H4 (cell line): ENCODE results near the gene ABCA4. TPM values are rescaled to one million over a fixed set of nuclear protein-coding genes. Genes with fewer than 3 reads are reported as not detected.
A peak's percentile ranks its signal among the peaks of the same experiment; 100 is the strongest.

Experiments used
- DNase-seq: peaks from one replicate; pipeline ENCODE4 v3.0.0-alpha.2; 2015; ENCODE audit warnings: low spot score
- total RNA-seq: library from RNA; depleted of rRNA; stranded (reverse); fragments of >200 nt; shearing (Covaris generic); gene quantifications from 2 replicates; pipeline ENCODE4 v1.2.3, GENCODE V29; 2014

ABCA4 gene
- total RNA-seq, 1 experiment from 2014 or later = 1.1 TPM

DNA sequence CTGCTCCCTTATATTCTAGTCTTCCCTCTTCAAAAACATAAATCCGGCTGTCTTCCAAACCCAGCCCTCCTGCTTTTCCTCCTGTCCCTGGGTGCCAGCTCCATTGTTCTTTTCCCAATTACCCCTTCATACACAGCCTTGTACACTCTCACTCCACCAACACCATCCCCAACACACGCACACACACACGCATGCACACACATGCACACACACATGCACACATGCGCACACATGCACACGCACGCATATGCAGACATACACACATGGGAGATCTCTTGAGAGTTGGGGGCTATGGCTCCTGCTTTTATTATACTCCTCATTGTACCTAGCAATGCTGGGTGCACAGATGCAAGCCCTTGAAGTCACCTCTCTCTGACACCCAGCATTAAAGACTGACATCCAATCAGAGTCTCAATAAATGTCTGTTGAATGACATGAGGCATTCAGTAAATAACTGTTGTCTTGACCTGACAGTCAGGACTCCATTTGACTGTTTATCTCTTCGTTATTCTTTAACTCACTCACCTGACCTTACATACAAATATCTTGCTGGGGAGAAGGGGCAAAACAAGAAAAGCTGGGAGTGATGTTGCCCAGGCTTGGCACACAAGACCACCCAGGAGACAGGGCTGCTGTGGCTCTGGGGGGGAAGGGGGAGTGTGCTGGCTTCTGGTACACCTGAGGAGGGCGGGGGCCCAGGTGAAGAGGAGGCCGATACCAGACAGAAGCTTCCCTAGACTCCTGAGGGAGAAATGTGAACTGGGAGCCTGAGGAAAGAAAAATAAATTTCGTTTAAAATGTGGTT lies 16.0 kb downstream of the ABCA4 start:
- DNase-seq = no peak

DNA sequence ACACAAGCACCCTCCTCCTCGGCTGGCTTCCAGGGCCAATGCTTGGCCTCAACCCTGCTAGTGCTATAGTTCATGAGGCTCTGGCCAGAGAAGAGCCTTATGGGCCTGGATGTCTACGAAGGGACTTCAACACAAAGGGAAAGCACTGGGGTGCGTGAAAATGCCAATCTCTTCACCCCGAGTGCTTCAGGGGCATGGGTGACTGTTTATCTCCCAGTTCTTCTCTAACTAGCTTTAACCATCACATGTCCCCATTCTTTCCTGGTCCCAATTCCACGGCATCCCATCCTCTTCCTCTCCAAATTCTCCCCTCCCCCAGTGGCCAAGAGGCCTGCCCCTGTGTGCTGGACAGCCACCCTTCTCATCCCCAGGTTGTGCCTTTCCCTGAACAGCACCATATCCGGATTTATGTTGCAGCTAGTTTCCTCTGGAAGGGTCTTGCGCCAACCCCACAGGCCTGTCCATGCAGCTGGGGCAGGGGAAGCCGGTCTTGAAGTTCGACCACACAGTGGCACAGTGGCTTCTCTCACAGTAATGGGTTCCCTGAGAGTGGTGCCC lies 16.7 kb downstream of the ABCA4 start:
- no peak for DNase-seq

DNA sequence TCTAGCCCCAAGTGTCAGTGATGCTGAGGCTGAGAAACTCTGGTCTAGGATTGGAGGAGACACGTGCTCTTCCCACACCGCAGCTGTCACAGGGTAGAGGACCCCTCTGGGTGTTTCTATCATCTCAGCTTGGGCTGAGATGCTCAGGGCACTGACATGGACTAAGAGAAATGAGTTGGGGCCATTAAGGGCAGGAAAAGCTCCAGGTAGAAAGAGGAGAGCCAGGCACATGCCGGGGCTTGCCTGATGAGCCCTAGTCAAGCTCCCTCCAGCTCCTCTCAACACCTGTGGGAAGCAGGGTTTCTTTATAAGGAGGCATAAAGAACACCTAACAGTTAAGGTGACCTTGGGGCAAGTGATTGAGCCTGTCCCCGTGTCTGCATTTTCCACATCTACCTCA lies 17.3 kb downstream of the ABCA4 start:
- no peak for DNase-seq

DNA sequence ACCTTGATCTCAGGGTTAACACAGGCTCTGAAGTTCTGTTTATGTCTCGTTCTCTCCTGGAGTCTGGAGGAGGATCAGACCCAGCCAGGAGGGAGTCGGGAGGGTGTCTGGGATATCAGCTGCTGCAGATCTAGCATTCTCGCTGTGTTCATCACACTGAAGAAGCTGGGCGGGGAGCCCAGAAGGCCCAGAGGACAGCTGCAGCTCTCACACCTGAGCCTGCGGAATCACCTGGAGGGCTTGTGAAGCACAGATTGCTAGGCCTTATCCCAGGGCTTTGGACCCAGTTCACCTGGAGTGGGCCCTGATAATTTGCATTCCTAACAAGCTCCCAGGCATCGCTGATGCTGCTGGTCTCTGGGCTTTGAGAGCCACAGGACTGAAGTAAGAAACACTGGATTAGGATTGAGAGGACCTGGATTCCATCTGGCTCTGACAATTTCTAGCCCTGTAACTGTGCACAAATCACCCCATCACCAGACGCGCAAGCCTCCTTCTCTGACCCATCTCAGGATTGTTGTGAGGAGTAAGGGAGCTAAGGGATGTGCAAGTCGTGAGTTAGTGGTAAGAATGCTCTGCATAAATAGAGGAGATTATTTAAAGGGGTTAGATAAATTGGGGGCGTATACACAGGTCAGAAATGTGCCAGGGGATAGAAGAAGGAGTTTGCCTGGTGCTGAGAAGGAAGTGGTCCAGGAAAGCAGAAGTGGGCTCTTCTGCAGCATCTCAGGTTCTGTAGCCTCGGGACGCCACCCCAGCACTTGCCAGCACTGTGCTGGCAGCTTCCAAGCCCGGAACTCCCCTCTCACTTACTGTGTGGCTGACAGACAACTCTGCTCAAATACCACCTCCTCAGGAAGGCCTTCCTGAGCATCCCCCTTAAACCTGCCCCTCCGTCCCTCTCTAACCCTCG lies 19.1 kb downstream of the ABCA4 start:
- DNase-seq = no peak

DNA sequence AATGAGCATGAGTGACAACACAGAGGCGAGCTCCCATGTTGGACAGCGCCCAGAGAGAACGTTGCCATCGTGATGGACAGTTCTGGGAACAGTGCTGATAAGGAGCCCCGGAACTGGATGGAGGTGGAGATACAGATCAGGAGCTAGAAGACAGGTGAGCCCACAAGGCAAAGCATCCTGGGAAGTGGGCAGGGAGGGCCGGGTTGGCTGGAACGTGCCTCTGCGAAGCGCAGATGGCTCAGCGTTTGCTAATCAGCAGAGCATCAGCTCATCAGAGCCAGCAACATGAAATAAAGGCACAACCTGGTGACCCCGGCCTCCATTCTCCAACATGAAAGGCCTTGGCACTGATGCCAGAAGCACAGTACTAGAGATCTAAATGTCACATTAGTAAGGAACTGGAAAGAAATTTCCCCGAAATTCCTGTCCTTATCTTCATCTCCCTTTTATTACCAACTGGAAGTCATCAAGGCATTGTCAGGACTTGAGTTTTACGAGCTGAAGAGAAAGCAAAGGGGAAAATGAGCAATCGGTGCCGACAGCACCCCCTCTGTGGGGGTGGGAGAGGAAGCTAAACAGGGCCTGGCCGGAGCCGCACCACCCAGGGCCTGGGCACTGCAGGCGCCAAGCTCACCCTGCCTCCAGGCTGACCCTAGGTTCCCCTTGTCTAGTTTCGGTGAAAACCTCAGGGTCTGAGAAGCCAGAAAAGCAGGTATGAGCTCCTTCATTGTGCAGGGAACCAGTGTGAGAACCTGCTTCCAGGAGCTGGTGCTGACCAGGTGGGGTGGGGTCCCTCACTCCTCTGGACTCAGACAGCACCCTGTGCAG lies 19.9 kb downstream of the ABCA4 start:
- DNase-seq = no peak

DNA sequence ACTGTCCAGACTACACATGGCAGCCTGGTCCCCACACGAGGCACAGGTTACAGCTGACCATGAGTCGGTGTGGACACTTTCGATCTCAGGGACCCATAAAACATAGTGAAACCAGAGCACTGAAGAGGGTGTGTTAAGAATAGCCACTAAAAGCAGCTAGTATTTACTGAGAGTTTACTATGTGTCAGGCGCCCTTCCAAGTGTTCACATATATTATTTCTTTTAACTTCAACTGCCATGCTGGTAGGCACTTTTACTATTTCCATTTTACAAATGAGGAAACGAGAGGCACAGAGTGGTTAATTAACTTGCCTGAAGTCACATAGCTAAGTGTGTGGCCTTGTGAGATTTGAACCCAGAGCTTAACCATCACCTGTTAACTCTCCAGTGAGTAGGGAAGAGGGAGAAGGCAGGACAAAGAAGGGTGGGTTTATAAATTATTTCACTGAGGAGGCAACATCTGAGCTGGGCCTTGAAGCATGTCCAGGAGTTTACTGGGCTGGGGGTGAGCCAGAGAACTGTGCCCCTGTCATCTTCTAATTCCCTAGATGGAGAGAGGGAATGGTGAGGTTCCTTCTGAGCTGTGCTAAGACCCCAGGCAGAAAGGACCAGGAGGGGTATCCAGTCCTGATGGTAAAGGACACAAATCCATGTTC lies 20.7 kb downstream of the ABCA4 start:
- no peak for DNase-seq

DNA sequence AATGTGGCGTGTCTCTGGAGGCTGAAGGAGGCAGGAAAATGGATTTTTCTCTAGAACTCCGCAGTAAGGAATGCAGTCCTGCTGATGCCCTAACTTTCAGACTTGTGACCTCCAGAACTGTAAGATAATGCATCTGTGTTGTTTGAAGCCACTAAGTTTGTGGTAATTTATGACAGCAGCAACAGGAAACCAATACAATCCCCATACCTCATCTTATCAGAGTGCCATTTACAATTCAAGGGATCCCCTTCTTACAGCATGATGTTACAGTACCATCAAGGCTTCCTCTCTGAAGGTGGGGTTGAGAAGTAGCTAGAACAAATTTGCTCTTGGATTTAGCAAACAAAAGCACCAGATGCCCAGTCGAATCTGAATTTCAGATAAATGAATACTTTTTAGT lies 21.6 kb downstream of the ABCA4 start:
- DNase-seq = no peak

DNA sequence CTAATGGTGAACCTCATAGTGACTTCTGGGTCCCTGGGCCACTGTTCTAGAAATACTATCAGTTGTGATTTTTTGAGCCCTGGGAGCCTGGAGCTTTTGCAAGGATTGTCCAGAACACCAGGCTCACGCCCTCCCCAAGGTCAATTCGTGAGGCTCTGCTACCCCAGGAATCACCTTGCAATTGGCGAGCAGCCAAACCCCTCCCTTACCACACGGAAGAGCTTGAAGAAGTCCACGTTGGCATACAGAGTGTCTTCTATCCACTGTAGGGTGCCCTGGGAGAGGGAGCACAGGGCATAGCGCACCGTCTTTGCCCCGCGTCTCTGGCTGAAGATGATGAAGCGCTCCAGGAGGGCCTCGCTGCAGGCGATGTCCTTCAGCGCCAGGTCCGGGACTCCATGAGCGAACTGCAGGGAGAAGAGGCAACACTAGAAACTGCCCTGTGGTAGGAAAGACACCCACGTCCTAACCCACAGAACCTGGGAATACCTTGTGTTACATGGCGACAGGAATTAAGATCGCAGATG lies 22.3 kb downstream of the ABCA4 start:
- no peak for DNase-seq

DNA sequence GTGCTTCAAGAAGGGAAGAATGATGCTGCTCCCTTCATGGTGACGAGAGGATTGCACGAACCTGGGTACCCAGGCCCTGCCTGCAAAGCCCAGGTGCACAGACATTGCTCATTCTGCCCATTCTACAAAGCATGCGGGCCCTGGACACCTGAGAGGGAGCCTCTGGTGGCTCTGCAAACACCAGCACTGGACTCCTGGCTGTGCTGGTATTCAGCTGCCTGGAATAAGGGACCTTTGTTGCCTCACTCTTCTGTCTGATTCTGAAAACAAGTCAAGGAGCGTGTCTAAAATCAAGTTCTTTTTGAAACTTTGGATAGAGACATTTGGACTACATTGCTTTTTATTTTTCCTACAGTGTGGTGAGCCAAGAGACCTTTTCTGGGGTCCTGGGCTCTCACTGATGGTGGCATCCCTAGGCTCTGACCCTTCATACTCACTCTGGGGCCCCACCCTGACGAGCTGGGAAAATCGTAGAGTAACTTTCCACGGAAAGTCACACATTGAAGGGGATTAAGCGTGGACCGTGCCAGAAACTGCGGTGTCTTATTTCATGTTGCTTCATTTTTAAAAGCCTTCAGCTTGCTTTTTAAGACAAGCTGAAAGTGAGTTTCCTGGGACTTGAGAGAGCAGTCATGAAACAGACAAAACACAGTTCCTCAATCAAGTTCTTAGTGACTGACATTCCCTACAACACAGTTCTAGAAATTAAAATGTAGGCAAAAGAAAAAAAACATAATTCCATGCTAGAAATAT lies 24.0 kb downstream of the ABCA4 start:
- DNase-seq = no peak

DNA sequence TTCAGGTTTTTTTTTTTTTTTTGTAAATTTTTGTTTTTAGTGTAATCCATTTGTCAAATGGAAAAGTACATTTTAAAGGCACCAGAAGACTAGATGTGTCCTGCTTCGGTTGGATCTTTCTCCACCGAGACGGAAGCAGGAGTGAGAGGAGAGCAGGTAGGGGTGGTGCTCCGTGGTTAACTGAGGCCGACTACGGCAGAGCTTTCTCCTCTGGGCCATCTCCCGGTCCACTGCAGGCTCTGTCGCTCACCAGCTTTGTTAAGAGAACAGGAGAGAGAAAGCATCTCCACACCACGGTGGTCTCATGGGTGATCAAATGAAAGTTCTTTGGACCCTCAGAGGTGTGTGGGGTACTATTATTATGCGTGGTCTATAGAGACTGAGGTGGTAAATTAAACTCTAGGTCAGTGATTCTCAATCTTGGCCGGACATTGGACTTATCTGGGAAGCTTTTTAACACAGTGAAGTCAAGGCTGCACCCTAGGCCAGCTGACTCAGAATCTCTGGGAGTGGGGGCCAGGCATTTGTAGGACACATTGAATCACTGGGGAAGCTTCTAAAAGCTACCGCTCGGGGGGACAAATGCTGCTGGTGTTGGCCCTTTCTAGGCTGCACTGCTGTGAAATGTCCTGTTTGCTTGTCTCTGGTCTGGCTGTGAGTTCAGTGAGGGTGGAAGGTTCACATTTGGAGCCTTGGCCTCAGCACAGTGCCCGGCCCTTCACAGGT lies 25.0 kb downstream of the ABCA4 start:
- no peak for DNase-seq

DNA sequence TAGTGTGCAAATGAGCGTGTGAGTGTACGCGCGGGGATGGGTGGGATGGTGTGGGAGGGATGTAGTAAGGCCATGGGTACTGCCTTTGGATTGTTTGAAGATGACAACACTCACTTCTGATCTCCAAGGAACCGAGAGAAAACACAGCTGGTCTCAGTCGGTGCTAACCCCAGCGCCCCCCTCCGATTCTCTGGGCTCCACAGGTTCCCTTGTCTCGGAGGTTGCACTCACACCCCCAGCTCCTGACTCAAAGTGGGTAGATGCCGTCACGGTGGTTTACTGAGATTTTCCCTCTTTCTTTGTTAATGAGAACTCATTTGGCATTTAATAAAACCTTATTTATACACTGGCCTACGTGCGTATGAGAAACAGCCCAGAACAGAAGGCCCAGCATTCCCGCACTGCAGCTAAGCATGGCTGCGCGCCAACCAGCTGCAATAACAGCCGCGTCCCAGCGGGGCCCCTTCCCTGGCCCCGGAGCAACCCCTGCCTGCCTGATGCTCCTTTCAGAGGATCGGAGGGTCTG lies 25.8 kb downstream of the ABCA4 start:
- DNase-seq = no peak

DNA sequence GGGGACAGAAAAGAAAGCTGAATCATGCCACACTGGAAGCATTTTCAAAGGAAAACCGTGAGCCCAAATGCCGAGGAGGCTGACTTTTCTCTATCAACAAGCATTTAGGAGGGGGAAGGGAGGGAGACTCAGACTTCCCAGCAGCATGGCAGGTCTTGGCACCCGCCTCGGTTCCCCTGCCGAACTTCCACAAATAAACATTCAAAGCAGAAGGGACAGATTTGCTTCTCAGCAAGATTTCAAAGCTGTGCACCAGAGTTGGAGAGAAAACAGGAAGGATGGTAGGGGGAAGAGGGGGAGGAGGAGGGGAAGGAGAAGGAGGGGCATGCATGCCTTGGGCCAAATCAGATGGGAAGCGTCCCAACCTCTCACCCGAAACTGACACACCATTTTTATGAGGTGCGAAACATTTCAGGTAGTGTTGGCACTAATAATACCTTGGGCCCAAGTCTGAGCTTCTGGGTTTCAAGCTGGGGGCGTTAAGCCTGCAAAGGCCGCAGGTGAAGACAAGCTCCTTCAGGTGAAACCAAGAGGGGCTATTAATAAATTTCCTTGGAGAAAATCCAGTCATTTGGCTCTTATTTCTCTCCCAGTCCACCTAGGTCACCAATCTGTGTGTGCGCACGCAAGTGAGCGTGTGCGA lies 26.4 kb downstream of the ABCA4 start:
- DNase-seq = peak; percentile 58

DNA sequence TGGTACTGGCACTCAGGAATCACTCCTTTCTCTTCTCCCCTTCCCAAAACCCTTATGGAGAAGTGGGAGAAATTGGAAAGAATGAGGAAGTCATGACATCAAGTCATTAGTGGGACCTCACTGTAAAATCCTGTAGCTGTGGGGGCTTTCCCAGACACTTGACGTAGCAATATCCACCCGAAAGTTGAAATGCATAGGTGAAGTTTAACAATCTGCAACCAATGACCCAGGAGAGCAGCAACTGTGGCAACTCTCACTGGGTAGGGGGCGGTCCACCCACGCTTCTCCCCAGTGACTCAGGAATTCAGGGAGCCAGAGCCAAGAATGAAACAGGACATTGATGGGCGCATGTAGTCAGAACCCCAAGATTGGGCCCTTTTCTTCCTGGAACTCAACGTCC lies 27.0 kb downstream of the ABCA4 start:
- peak; percentile 16 for DNase-seq

DNA sequence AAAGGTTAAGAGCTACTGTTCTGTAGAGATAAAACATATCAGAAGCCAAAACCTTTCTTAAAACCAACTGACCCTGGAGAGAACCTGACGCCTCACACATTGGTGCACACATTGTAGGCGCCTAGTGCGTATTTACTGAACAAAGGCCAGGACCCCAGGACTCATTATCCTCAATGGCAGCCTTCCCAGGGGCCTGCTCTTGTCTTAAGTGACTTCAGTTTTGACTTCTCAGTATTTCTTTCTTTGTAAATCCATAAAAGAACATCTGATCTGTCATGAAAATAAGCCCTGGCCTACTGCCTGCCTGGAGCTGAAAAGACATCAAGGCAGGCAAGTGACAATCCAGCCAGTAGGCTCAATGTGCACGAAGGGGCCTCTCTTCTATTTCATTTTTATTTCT lies 27.6 kb downstream of the ABCA4 start:
- DNase-seq = no peak

DNA sequence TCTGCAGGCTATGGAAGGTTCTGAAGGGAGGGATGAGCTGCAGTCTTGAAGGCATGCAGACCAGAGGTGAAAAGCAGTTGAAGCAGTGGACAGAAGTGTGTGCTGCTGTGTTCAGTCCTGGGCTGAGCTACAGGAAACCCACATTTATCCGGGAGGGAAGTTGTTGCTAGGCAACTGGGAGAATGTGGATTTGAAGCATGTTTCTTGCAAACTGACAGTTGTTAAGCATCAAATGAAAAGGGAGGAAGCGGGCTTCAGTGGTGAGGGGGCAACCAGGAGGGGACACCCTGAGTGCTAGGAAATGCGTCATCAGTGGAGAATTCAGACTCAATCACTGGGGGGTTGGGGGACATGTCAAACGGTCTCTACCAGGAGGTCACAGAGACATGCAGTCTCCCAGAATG lies 28.7 kb downstream of the ABCA4 start:
- no peak for DNase-seq

DNA sequence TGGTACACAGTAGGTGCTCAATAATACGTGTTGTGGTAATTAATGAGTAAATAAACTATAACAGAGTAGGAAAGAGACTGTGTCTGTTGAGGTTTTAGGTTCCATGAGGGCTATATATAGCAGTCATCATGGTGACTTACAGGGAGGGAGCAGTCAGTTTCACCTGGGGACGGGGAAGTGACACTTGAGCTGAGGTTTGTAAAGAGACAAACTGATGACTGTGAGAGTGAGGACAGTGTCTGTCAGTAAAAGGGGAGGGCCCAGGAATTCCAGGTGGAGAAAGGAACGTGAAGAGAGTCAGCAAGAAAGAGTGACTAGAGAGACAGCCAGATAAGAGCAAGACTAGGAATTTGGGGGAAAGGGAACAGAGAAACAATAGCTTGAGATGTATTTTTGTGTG lies 30.2 kb downstream of the ABCA4 start:
- no peak for DNase-seq

DNA sequence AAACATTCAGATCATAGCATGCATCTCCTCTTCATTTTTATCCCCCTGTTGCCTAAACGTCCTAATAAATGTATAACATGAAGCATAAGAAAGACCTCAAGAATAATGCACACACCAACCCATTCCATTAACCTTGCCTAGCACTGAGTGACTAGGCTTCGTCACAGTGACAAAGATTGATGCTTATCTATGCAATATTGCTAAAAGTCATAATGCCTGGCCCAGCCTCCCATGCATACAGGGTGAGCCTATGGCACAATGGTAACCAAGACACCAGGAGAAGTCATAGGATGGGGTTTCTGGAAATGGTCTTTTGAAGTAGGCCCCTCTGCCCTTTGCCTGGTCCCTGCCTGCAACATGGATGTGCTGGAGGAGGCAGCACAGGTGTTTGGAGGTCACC lies 33.8 kb downstream of the ABCA4 start:
- DNase-seq = no peak

DNA sequence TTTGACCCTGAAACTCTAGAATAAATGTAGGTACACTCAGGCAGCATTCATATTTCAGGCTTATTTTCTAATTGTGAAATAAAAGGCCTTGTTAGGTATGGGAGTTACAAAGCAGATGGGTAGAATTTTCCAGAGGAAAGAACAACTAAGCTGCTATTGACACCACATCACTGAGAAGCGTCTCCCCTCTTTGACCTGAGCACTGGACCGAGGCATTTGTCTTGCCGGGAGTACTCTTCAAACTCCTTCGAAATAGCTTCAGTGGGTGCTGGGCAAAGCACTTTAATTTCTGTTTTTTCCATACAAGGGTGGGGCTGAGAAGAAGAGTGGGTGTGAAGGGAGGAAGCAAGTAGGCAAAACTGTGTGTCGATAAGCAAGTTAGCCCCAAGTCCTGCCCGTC lies 36.4 kb downstream of the ABCA4 start:
- no peak for DNase-seq

DNA sequence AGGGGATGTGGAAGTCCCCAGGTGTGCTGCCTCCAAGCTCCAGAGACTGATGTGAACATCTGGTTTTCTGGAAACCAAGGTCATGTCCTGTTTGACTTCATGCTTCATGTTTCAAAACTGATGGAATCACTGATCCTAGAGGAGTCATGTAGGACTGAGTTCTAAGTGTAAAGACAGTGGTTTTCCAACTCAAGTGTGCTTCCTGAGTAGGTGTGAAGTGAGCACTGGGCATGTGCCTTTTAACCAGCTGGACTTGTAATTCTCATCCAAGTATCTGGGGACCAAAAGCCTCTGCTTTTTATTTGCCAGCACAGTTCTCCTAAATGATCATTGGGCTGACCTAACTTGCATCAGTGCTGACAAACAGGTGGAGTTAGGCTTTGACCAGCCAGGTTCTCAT lies 36.9 kb downstream of the ABCA4 start:
- no peak for DNase-seq
